Measurements from ENCODE around the gene NOD2. TPM values are rescaled to one million over a fixed set of nuclear protein-coding genes. Genes with fewer than 3 reads are reported as not detected.

Gene NOD2
- polyA plus RNA-seq, 1 donor = 0.67 TPM

GRCh38 chr16:50704245-50704644 lies 10.8 kb downstream of the NOD2 start:
- no peaks in the 10 kb centered on the region for H3K4me1 ChIP-seq (ENCODE audit: control insufficient read depth, insufficient read depth, low read length)
- no peak overlapping the region for H3K4me3 ChIP-seq (ENCODE audit: low read length)
- no peaks in the 10 kb centered on the region for H3K9me3 ChIP-seq (ENCODE audit: control insufficient read depth, low read depth, low read length)
- DNase-seq = no peak
- no peak overlapping the region for H3K27ac ChIP-seq (ENCODE audit: low read length)
- H3K36me3 ChIP-seq (ENCODE audit: control insufficient read depth, insufficient read depth, low read length) = no peaks in the 10 kb centered on the region
- 80% methylated on average over 1 of the region's 1 CpG for whole genome bisulfite sequencing (ENCODE audit: insufficient coverage, low lambda C conversion rate)
- H3K27me3 ChIP-seq (ENCODE audit: control insufficient read depth, insufficient read depth, low read length) = no peaks in the 10 kb centered on the region

DNA sequence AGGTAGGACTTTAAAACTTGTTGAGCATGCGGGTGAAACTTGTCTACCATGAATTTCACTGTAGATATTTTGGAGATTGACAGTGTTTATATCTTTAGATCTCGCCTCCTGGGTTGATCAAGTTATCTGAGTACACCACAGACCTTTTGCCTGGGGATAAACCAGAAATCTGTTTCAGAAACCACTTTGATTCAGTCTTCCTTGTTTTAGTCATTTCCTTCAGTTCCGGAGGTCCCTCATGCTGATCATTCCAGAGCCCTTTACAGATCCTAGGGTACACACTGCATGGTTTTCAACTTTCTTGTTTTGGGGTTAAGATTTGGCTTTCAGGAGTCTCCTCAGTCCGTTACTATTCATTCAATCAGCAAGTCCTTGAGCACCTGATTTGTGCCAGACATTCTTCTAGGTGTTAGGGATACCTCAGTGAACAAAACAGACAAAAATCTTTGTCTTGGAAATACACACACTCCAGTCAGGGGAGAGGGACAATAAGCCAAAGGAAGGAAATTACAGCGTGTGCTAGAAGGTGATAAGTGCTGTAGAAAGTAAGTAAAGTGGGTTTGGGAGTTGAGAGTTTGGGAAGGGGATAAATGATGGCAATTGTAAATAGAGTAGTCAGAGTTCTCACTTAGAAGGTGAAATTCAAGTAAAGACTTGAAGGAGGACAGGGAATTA lies 12.2 kb downstream of the NOD2 start:
- no peaks in the 10 kb centered on the region for H3K36me3 ChIP-seq (ENCODE audit: control insufficient read depth, insufficient read depth, low read length)
- H3K27me3 ChIP-seq (ENCODE audit: control insufficient read depth, insufficient read depth, low read length) = no peaks in the 10 kb centered on the region
- WGBS (ENCODE audit: insufficient coverage, low lambda C conversion rate) = 100% methylated on average over 1 of the region's 5 CpGs
- DNase-seq = no peak
- H3K9me3 ChIP-seq (ENCODE audit: control insufficient read depth, low read depth, low read length) = no peaks in the 10 kb centered on the region
- no peaks in the 10 kb centered on the region for H3K4me1 ChIP-seq (ENCODE audit: control insufficient read depth, insufficient read depth, low read length)
- no peak overlapping the region for H3K4me3 ChIP-seq (ENCODE audit: low read length)
- no peak overlapping the region for H3K27ac ChIP-seq (ENCODE audit: low read length)

DNA sequence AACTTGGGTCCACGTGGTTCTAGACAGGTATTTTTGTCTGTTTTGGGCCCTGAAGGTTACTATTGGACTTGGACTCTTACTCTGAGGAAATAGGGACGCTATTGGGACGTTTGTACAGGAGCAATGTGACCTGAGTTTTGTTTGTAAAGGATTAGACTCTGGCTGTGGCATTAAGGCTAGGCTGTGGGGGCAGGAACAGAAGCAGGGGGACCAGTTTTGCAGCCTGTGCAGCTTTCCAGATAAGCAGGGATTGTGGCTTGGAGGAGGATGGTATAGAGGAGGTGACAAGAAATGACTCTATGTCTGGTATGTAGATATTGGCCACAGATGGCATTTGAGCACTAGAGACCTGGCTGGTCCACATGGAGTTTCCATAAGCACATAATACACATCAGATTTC lies 12.8 kb downstream of the NOD2 start:
- Histone ChIP-seq H3K27ac (ENCODE audit: low read length) (no peak overlapping the region), H3K36me3 (ENCODE audit: control insufficient read depth, insufficient read depth, low read length) (no peaks in the 10 kb centered on the region), H3K4me1 (ENCODE audit: control insufficient read depth, insufficient read depth, low read length) (no peaks in the 10 kb centered on the region), H3K9me3 (ENCODE audit: control insufficient read depth, low read depth, low read length) (no peaks in the 10 kb centered on the region), H3K4me3 (ENCODE audit: low read length) (no peak overlapping the region), H3K27me3 (ENCODE audit: control insufficient read depth, insufficient read depth, low read length) (no peaks in the 10 kb centered on the region)
- no CpG with 5 or more reads among the region's 3 CpGs for WGBS (ENCODE audit: insufficient coverage, low lambda C conversion rate)
- DNase-seq = peak in 1 of 2 donors; percentile 44

- Histone ChIP-seq H3K27me3 (ENCODE audit: control insufficient read depth, insufficient read depth, low read length) (no peaks in the 10 kb centered on the region), H3K4me3 (ENCODE audit: low read length) (no peak overlapping the region), H3K27ac (ENCODE audit: low read length) (no peak overlapping the region), H3K36me3 (ENCODE audit: control insufficient read depth, insufficient read depth, low read length) (no peaks in the 10 kb centered on the region), H3K9me3 (ENCODE audit: control insufficient read depth, low read depth, low read length) (no peaks in the 10 kb centered on the region), H3K4me1 (ENCODE audit: control insufficient read depth, insufficient read depth, low read length) (peaks cover 12% of the 10 kb centered on the region)
- no peak for DNase-seq
- no CpG with 5 or more reads among the region's 10 CpGs for WGBS (ENCODE audit: insufficient coverage, low lambda C conversion rate)
Measured at GRCh38 chr16:50708373-50709060, 15.1 kb downstream of the NOD2 start.

DNA sequence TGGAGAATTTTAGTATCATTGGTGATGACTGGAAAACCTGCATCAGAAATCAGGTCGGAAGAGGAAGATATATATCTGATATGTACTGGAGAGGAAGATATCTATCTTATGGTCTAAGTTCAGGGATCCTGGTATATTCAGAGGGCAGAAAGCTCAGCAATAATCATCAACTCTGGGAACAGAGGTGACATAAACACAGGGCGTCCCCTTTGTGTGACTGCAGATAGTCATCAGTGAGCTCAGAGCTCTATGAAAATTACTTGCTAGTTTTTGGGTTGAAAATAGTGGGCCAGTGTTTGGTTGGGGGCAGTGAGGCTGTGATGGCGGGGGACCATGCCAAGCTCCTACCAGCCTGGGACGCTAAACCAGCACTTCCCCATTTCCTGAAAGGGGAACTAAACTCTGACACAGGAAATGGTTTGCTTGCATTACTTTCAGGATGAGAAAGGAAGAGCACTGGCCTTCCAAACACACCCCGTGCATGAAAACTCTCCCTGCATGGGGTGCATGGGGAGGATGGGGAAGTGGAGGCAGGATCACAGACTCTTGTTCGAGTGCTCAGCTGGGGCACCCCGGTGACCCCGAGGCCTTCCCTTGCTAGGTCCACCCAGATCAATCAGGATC lies 15.8 kb downstream of the NOD2 start:
- H3K9me3 ChIP-seq (ENCODE audit: control insufficient read depth, low read depth, low read length) = no peaks in the 10 kb centered on the region
- no peaks in the 10 kb centered on the region for H3K27me3 ChIP-seq (ENCODE audit: control insufficient read depth, insufficient read depth, low read length)
- no peak overlapping the region for H3K27ac ChIP-seq (ENCODE audit: low read length)
- DNase-seq = no peak
- no peak overlapping the region for H3K4me3 ChIP-seq (ENCODE audit: low read length)
- no peaks in the 10 kb centered on the region for H3K36me3 ChIP-seq (ENCODE audit: control insufficient read depth, insufficient read depth, low read length)
- WGBS (ENCODE audit: insufficient coverage, low lambda C conversion rate) = 80% methylated on average over 1 of the region's 8 CpGs
- peaks cover 18% of the 10 kb centered on the region for H3K4me1 ChIP-seq (ENCODE audit: control insufficient read depth, insufficient read depth, low read length)

- Histone ChIP-seq H3K36me3 (ENCODE audit: control insufficient read depth, insufficient read depth, low read length) (no peaks in the 10 kb centered on the region), H3K27ac (ENCODE audit: low read length) (no peak overlapping the region), H3K9me3 (ENCODE audit: control insufficient read depth, low read depth, low read length) (no peaks in the 10 kb centered on the region), H3K27me3 (ENCODE audit: control insufficient read depth, insufficient read depth, low read length) (no peaks in the 10 kb centered on the region), H3K4me1 (ENCODE audit: control insufficient read depth, insufficient read depth, low read length) (peaks cover 22% of the 10 kb centered on the region), H3K4me3 (ENCODE audit: low read length) (no peak overlapping the region)
- WGBS (ENCODE audit: insufficient coverage, low lambda C conversion rate) = no CpG with 5 or more reads among the region's 5 CpGs
- DNase-seq = no peak
Measured at GRCh38 chr16:50709980-50710379, 16.6 kb downstream of the NOD2 start.

DNA sequence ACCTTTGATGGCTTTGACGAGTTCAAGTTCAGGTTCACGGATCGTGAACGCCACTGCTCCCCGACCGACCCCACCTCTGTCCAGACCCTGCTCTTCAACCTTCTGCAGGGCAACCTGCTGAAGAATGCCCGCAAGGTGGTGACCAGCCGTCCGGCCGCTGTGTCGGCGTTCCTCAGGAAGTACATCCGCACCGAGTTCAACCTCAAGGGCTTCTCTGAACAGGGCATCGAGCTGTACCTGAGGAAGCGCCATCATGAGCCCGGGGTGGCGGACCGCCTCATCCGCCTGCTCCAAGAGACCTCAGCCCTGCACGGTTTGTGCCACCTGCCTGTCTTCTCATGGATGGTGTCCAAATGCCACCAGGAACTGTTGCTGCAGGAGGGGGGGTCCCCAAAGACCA lies 17.6 kb downstream of the NOD2 start:
- no peaks in the 10 kb centered on the region for H3K27me3 ChIP-seq (ENCODE audit: control insufficient read depth, insufficient read depth, low read length)
- DNase-seq = no peak
- peaks cover 24% of the 10 kb centered on the region for H3K4me1 ChIP-seq (ENCODE audit: control insufficient read depth, insufficient read depth, low read length)
- no peaks in the 10 kb centered on the region for H3K9me3 ChIP-seq (ENCODE audit: control insufficient read depth, low read depth, low read length)
- no peak overlapping the region for H3K4me3 ChIP-seq (ENCODE audit: low read length)
- WGBS (ENCODE audit: insufficient coverage, low lambda C conversion rate) = no CpG with 5 or more reads among the region's 21 CpGs
- no peak overlapping the region for H3K27ac ChIP-seq (ENCODE audit: low read length)
- no peaks in the 10 kb centered on the region for H3K36me3 ChIP-seq (ENCODE audit: control insufficient read depth, insufficient read depth, low read length)

GRCh38 chr16:50711862-50712559 lies 18.6 kb downstream of the NOD2 start:
- H3K36me3 ChIP-seq (ENCODE audit: control insufficient read depth, insufficient read depth, low read length) = no peaks in the 10 kb centered on the region
- no peaks in the 10 kb centered on the region for H3K27me3 ChIP-seq (ENCODE audit: control insufficient read depth, insufficient read depth, low read length)
- no peaks in the 10 kb centered on the region for H3K9me3 ChIP-seq (ENCODE audit: control insufficient read depth, low read depth, low read length)
- DNase-seq = no peak
- H3K4me1 ChIP-seq (ENCODE audit: control insufficient read depth, insufficient read depth, low read length) = peaks cover 30% of the 10 kb centered on the region
- no CpG with 5 or more reads among the region's 25 CpGs for WGBS (ENCODE audit: insufficient coverage, low lambda C conversion rate)
- no peak overlapping the region for H3K4me3 ChIP-seq (ENCODE audit: low read length)
- no peak overlapping the region for H3K27ac ChIP-seq (ENCODE audit: low read length)

DNA sequence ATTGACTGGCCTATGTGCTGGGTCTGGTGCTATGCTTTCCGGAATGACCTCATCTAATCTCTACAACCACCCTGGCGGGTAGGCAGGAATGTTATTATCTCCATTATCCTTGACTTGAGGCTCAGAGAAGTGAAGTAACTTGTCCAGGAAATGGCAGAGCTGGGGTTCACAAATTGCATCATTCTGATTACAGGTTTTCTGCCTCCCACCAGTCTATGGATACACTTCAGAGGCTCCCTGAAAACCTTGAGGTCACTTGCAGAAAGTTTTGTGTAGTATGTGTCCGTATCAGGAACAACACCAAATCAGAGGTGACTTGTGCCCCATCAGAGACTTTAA lies 19.1 kb downstream of the NOD2 start:
- H3K36me3 ChIP-seq (ENCODE audit: control insufficient read depth, insufficient read depth, low read length) = no peaks in the 10 kb centered on the region
- DNase-seq = peak in 1 of 2 donors; percentile 67
- H3K4me1 ChIP-seq (ENCODE audit: control insufficient read depth, insufficient read depth, low read length) = peaks cover 35% of the 10 kb centered on the region
- H3K9me3 ChIP-seq (ENCODE audit: control insufficient read depth, low read depth, low read length) = no peaks in the 10 kb centered on the region
- no peaks in the 10 kb centered on the region for H3K27me3 ChIP-seq (ENCODE audit: control insufficient read depth, insufficient read depth, low read length)
- no peak overlapping the region for H3K4me3 ChIP-seq (ENCODE audit: low read length)
- WGBS (ENCODE audit: insufficient coverage, low lambda C conversion rate) = no CpG with 5 or more reads among the region's 3 CpGs
- H3K27ac ChIP-seq (ENCODE audit: low read length) = peak overlapping the region; percentile 23

GRCh38 chr16:50712956-50713355 lies 19.6 kb downstream of the NOD2 start:
- no peak overlapping the region for H3K4me3 ChIP-seq (ENCODE audit: low read length)
- H3K27me3 ChIP-seq (ENCODE audit: control insufficient read depth, insufficient read depth, low read length) = no peaks in the 10 kb centered on the region
- no peaks in the 10 kb centered on the region for H3K36me3 ChIP-seq (ENCODE audit: control insufficient read depth, insufficient read depth, low read length)
- H3K4me1 ChIP-seq (ENCODE audit: control insufficient read depth, insufficient read depth, low read length) = peaks cover 38% of the 10 kb centered on the region
- H3K9me3 ChIP-seq (ENCODE audit: control insufficient read depth, low read depth, low read length) = no peaks in the 10 kb centered on the region
- peak overlapping the region; percentile 23 for H3K27ac ChIP-seq (ENCODE audit: low read length)
- DNase-seq = no peak
- no CpG with 5 or more reads among the region's 4 CpGs for whole genome bisulfite sequencing (ENCODE audit: insufficient coverage, low lambda C conversion rate)
